ENCODE results near the gene TAF9.
"Not testable (repeated sequence)": the region's sequence is repeated elsewhere in the genome, so short reads cannot be mapped to it uniquely, and the experiment has no call there.

Gene TAF9

DNA sequence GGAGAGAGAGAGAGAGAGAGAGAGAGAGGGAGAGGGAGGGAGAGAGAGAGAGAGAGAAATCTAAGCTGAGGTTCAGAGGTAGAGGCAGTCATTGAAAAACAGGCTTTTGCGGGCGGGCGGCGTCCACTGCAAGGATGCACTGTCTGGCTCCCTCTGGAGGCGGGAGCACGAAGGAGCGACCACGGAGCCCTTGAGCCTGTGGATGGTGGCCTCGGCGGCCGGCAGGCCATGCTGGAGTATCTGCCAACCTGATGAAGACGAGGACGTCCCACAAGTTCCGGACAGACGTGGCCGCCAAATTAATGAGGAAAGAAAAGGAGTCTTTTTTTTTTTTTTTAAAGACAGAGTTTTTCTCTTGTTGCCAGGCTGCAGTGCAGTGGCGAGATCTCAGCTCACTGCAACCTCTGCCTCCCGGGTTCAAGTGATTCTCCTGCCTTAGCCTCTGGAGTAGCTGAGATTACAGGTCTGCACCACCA lies 34.5 kb downstream of the TAF9 start:
- no peak for FAIRE-seq

DNA sequence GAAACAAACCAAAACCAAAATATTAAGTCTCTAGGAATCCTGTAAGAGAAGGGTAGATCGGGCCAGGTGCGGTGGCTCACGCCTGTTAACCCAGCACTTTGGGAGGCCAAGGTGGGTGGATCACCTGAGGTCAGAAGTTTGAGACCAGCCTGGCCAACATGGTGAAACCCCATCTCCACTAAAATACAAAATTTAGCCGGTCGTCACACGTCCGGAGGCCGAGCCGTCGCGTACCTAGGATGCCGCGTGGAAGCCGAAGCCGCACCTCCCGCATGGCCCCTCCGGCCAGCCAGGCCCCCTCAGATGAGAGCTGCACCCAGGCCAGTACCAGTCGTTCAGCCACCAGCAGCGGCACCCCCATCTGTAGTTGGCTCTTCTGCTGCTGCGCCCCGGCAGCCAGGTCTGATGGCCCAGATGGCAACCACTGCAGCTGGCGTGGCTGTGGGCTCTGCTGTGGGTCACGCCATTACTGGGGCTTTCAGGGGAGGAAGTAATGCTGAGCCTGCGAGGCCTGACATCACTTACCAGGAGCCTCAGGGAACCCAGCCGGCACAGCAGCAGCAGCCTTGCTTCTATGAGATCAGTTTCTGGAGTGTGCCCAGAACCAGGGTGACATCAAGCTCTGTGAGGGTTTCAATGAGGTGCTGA lies 35.5 kb downstream of the TAF9 start:
- FAIRE-seq, result not testable (repeated sequence)

DNA sequence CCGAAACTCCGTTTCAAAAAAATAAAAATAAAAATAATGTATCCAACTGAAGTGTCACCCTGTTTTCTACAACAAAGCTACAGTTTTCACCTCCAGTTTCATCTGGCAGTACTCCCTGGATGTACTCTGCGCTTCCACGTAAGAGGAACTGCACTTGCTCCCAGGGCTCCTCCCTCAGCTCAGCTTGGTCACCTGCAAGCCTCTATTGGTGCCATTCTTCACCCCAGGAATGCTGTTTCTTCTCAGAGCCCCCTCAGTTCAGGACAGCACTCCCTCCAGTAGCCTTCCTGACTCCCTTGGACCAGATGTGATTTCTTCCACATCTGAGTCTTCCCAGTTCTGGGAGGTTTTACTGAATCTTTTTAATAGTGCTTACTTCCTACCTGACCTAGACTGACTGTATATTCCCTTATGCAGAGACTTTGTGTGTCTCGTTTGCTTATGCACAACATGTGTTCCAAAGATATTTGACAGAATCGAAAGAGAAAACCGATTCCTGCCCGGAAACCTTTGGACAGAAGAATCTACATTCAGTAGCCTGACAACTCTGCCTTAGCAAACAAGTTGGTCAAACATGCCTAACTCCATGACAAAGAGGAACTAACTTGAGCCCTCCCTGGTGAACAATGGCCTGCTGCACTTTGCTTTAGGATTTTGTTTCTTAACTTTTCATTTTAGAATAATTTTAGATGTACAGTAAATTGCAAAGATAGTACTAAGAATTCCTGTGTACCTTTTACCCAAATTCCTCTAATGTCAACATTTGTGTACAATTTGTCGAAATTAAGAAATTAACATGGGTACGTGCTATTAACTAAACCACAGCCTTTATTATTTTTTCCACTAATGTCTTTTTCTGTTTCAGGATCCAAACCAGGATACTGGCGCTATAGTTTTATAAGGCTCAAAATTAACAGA lies 37.5 kb downstream of the TAF9 start:
- no peak for FAIRE-seq

- no peak for FAIRE-seq
Measured at GRCh38 chr5:69329905-69330489, 39.3 kb downstream of the TAF9 start.

GRCh38 chr5:69326365-69326764 lies 43.0 kb downstream of the TAF9 start:
- FAIRE-seq, result no peak

DNA sequence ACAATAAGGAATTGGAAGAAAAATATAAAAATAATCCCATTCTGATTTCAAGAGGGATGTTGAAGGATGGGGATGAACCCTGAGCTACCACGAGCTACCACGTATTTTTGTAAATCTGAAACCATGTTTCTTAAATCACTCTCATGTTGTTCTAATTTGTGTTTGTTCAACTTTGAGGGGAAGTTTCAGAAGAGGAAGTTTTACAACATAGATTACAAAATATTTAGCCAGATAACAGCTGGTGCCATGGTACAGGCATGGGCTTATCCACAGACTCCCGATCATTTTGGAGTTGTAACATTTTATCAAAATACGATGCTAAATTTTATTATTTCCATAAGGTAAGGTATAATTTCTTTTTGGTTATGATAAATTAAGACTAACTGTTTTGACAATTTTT lies 51.9 kb downstream of the TAF9 start:
- FAIRE-seq, result no peak

DNA sequence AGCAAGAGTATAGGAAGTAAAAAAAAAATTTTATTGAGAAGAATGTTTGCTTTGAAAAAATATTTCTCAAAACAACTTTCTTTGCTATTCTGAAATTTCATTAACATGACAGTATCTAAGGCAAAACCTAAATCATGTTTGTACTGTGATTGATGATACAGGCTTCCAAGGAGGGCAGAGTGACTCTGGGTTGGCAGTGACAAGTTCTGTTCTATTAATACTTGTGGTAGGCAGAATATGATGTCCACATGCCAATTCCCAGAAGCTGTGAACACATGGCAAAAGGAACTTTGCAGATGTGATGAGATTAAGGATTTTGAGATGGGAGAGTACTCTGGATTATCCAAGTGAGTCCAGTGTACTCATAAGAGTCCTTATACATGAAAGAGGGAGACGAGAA lies 53.3 kb downstream of the TAF9 start:
- no peak for FAIRE-seq

Measured in endometrium (tissue), 2 donors.